Ammon's horn (tissue), 1 donor: ENCODE data around the gene ASPN.
"Not testable (repeated sequence)": the region's sequence is repeated elsewhere in the genome, so short reads cannot be mapped to it uniquely, and the experiment has no call there.

Source experiments
- DNase-seq: peaks from one replicate; pipeline ENCODE4 v3.0.0-alpha.2; 2016; ENCODE audit warnings: low spot score

ASPN gene

GRCh38 chr9:92411157-92411556, 71.1 kb downstream of the ASPN start:
- not testable (repeated sequence) for DNase-seq

- DNase-seq, result no peak
These were observed 73.4 kb downstream of the ASPN start for GRCh38 chr9:92408747-92409478.

DNA sequence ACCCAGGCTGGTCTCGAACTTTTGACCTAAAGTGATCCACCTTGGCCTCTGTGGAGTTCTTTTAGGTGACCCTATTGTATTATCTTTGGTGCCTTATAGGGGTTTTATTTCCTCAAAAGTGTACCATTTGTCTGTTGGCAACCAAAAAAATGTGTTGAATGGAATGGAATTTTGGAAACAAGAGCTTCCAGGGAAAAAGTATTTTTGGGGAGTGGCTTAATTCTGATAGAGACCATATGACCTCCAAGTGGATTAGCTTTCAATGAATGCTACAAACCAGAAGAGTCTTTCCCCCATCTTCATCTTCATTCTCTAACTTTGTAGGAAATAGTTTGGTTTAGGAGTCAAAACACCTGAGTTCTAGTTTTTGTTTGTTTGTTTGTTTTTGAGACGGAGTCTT, 74.5 kb downstream of the ASPN start:
- no peak for DNase-seq

DNA sequence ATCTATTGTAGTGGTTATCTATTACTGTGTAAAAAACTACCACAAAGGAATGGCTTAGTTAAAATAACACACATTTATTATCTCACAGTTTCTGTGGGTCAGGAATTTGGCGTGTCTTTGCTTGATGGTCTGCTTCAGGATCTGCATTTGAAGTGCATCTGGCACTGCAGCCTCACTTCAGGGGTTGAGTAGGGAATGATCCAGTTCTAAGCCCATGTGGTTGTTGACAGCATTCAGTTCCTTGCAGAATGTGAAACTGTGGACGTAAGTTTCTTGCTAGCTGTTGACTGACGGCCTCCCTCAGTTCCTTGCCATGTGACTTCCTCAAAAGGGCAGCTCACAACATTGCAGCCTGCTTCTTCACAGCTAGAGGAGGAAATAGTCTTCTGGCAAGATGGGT, 75.8 kb downstream of the ASPN start:
- peak; percentile 84 for DNase-seq
